Cardiac muscle cell (in vitro differentiated cells and primary cell): ENCODE results near the gene ASCC1. TPM values are rescaled to one million over a fixed set of nuclear protein-coding genes. Genes with fewer than 3 reads are reported as not detected.

Experiments used
- DNase-seq, 2 donors: peaks; one replicate each; pipeline versions ENCODE4 v3.0.0 to v3.0.0-alpha.2; 2010 to 2017; ENCODE audit warnings: low read depth in 1 of 2, low spot score in 1 of 2
- H3K27ac ChIP-seq: fragments of 200-600 bp; sonication (generic); 2 replicates; pipeline ENCODE4 v1.5.1; 2016
- H3K27me3 ChIP-seq: fragments of 200-600 bp; sonication (generic); 2 replicates; pipeline ENCODE4 v1.6.0; 2016; ENCODE audit warnings: control low read depth
- H3K36me3 ChIP-seq: fragments of 200-600 bp; sonication (generic); 2 replicates; pipeline ENCODE4 v1.5.1; 2016; ENCODE audit warnings: control low read depth
- H3K4me1 ChIP-seq: fragments of 200-600 bp; sonication (generic); 2 replicates; pipeline ENCODE4 v1.8.1; 2017; ENCODE audit warnings: low read depth, mild to moderate bottlenecking, mixed run types
- H3K4me3 ChIP-seq: fragments of 200-600 bp; sonication (generic); 2 replicates; pipeline ENCODE4 v1.5.1; 2016; ENCODE audit warnings: mild to moderate bottlenecking
- H3K9me3 ChIP-seq: fragments of 200-600 bp; sonication (generic); 2 replicates; pipeline ENCODE4 v1.5.1; 2017; ENCODE audit warnings: low read depth, mild to moderate bottlenecking, control low read depth
- CTCF ChIP-seq: IDR thresholded peaks from 2 replicates; pipeline ENCODE4 v1.5.1; 2012; ENCODE audit warnings: low read depth, mild to moderate bottlenecking, low read length
- polyA plus RNA-seq: library from polyadenylated mRNA; unstranded; fragments of >200 nt; fragmentation: Nextera tagmentation; extraction: Ambion mirVana; gene quantifications from 2 replicates; pipeline ENCODE4 v1.2.1, GENCODE V29; 2016
- total RNA-seq: library from RNA; depleted of rRNA; stranded (reverse); fragments of >200 nt; gene quantifications from 2 replicates; pipeline ENCODE4 v1.2.3, GENCODE V29; 2016

Gene ASCC1
- total and polyA plus RNA-seq, 2 experiments from 2014 or later, result 41.3 to 58.4 TPM

GRCh38 chr10:72244573-72245038 lies 28.5 kb upstream of the ASCC1 start:
- Histone ChIP-seq H3K27ac (peak overlapping the region; percentile 81), H3K9me3 (no peaks in the 10 kb centered on the region)

GRCh38 chr10:72243822-72244437 lies 27.9 kb upstream of the ASCC1 start:
- no peaks in the 10 kb centered on the region for H3K9me3 ChIP-seq
- peak in 1 of 2 donors; percentile 98 for DNase-seq
- no peak overlapping the region for H3K4me3 ChIP-seq
- H3K36me3 ChIP-seq, result no peaks in the 10 kb centered on the region
- peak overlapping the region; percentile 81 for H3K27ac ChIP-seq
- no peaks in the 10 kb centered on the region for H3K27me3 ChIP-seq
- H3K4me1 ChIP-seq, result peaks cover 31% of the 10 kb centered on the region
- TF ChIP-seq CTCF, result peak; percentile 54

More at GRCh38 chr10:72244573-72245038, 28.5 kb upstream of the ASCC1 start:
- Histone ChIP-seq H3K4me1 (peaks cover 31% of the 10 kb centered on the region), H3K36me3 (no peaks in the 10 kb centered on the region), H3K4me3 (no peak overlapping the region), H3K27me3 (no peaks in the 10 kb centered on the region)
- DNase-seq, result no peak
- TF ChIP-seq CTCF, result no peak

- peaks cover 18% of the 10 kb centered on the region for H3K4me1 ChIP-seq
- DNase-seq, result peak in 1 of 2 donors; percentile 98
- H3K36me3 ChIP-seq, result no peaks in the 10 kb centered on the region
- TF ChIP-seq CTCF, result no peak
- H3K27me3 ChIP-seq, result no peaks in the 10 kb centered on the region
- H3K27ac ChIP-seq, result no peak overlapping the region
- no peak overlapping the region for H3K4me3 ChIP-seq
- H3K9me3 ChIP-seq, result no peaks in the 10 kb centered on the region
Observed at GRCh38 chr10:72242675-72243074, 26.6 kb upstream of the ASCC1 start.

- no peaks in the 10 kb centered on the region for H3K36me3 ChIP-seq
- H3K9me3 ChIP-seq, result no peaks in the 10 kb centered on the region
- no peak overlapping the region for H3K4me3 ChIP-seq
- H3K4me1 ChIP-seq, result peaks cover 15% of the 10 kb centered on the region
- no peaks in the 10 kb centered on the region for H3K27me3 ChIP-seq
- H3K27ac ChIP-seq, result no peak overlapping the region
- no peak for TF ChIP-seq CTCF
- DNase-seq, result no peak
Observed at GRCh38 chr10:72241691-72242252, 25.7 kb upstream of the ASCC1 start.

- no peak for DNase-seq
- Histone ChIP-seq H3K9me3 (no peaks in the 10 kb centered on the region), H3K4me3 (no peak overlapping the region), H3K27me3 (no peaks in the 10 kb centered on the region), H3K27ac (no peak overlapping the region), H3K36me3 (peaks cover 4% of the 10 kb centered on the region), H3K4me1 (peaks cover 15% of the 10 kb centered on the region)
- no peak for TF ChIP-seq CTCF
Observed at GRCh38 chr10:72240371-72240770, 24.3 kb upstream of the ASCC1 start.
